GM19463 (cell line): Measurements from ENCODE around the gene TRPM1.

Experiments used
- ATAC-seq: cut with Tn5 transposase; IDR thresholded peaks from one replicate; pipeline ENCODE4 v1.9.1; 2021; ENCODE audit warnings: mild to moderate bottlenecking, moderate library complexity; ENCODE audit not compliant: unreplicated experiment

The TRPM1 gene

DNA sequence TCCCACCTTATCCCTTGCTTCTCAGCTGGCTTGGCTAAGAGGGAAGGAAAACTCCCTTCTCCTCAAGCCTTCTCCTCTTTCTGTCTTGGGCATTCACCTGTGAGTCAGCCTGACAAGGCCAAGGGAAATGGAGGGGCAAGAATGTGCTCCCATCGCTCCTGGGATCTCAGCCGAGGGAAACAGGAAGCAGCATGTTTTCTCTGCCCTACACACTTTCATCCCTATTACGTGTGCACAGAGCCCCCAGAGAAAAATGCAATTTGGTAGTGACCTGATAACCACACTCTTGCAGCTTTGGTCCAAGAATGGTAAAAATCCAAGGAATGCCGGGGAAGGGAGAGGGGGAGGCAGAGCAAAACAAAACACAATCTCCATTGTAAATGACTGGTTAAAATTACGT lies 77.2 kb downstream of the TRPM1 start:
- ATAC-seq, result no peak

- no peak for ATAC-seq
Measured at GRCh38 chr15:31023841-31024240, 77.7 kb downstream of the TRPM1 start.

GRCh38 chr15:31021067-31021665 lies 80.4 kb downstream of the TRPM1 start:
- ATAC-seq, result no peak

DNA sequence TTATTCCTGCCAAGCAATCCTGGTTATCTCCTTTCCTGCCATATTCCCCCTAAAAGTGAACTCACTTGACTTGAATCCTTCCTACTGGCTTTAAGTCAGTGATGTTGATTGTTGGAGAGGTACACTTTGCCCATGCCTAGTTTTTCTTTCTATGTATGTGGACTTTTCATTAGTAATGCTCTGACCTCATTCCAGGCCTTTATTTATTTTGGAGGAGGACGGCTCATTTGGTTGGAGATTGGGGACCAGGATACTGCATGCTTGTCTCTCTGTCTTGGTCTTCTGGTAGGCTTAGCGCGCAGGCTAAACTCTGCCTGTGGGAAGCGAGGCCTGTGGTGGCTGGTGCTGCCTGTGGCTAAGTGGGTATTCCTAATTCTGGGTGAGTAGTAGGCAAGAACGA lies 81.0 kb downstream of the TRPM1 start:
- ATAC-seq, result no peak

DNA sequence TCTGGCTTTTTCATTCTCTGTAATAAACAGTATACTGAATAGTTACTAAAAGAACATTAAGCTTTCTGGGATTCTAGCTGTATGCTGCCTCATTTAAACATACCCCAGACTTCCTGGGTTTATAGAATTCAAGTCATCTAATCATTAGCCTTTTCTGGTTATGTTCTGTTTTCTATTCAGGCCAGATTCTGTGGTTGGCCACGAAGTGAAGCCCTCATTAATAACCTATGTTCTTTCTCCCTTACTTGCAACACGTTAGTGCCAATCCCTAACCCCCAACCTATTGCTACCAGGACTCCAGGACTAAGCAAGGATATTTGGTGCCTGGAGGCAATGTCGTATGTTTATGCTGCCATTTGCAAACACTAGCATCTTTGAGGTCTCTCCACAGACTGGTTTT lies 81.5 kb downstream of the TRPM1 start:
- no peak for ATAC-seq

DNA sequence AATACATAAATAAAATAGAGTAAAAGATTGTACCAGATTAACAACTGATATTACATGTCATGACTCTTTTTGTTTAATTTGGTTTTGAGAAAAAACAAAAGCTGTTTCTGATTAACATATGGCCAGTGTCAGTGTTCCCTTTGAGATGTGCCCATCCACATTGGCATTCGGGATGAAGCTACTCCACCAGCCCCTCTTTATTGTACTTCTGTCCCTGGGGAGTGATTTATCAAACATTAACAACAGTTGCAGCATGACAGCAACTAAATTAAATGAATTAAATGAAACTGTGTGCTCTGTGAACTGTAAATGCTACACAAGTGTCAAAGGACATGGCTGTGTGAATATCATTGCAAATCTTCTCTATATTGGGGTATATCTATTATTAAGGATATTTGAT lies 84.2 kb downstream of the TRPM1 start:
- ATAC-seq, result no peak

DNA sequence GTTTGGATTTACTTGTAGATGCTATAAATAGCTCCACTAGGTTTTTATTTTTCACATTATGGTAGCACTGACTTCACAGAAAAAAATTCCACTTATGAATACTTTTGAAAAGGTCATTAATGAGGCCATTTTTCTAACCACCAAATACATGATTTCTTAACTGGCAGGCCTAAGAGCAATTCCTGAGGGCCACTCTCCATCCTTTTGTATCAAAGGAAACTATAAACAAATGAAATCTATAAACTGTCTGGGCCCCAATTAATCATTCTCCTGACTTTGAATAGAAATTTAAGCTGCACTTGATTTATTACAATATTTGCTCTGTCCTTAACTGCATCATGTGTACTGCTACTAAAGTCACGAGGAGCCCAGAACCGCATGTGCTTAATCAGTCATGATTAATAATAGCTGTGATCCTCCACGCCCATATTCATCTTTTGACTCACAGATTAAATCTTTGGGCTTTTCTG lies 85.0 kb downstream of the TRPM1 start:
- no peak for ATAC-seq

DNA sequence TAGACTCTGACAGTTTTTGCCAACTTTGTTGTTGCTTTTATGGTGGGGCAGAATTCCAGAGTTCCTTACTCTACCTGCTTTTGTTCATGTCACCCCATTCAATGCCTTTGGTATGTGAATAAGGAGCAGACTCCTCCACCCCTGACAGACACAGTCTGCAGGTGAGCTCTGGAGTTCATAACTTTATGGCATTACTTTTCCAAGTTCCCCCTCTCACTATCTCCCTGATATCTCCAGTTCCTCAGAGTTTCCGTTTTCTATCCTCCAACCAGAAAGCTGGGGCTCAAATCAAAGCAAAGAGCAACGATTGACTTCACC lies 87.0 kb downstream of the TRPM1 start:
- ATAC-seq, result no peak

DNA sequence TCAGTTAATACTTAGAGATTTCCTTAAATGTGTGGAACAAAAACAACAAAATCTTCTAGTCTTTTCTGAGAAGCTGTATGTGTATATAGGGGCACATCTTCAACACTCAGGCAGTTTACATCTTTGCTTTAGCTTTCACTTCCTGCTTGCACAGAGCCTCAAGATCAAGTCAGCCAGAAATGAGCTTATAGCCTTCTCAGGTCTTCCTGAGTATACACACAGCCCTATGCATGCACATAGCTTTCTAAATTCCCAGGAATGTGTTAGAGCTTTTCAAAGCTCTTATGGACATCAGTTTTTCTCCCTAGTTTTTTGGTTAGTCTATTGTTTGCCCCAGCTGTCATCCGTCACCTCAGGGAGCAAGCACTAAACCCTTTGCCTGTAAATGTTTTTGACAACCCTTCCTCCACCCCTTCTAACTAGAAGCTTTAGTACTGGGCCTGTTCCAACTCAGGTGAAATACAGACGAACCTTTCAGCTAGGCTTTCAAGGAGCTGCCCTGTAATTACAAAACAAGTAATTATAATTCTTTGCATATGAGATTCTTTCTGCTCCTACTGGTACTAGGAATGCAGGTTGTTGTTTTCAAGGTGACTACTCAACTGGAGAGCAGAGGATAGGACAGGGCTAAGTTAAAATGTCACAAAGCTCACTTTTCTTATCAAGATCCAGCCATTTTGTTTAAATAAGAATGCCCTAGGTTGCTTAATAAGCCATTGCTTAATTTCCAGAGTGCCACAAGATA lies 87.5 kb downstream of the TRPM1 start:
- ATAC-seq, result no peak

DNA sequence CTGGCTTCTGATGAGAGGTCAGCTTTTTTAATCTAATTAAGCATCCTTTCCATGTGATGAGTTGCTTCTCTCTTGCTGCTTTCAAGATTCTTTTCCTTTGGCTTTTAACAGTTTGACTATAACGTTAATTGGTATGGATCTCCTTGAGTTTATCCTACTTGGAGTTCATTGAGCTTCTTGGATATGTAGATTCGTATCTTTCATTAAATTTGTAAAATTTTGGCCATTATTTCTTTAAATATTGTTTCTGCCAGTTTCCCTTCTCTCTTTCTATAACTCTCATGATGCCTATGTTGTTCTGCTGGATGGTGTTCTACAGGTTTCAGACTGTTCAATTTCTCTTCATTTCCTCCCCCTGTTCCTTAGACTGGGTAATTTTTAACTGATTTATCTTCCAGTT lies 89.1 kb downstream of the TRPM1 start:
- no peak for ATAC-seq

GRCh38 chr15:31010036-31010435 lies 91.5 kb downstream of the TRPM1 start:
- ATAC-seq, result no peak

GRCh38 chr15:31005660-31006059 lies 95.9 kb downstream of the TRPM1 start:
- ATAC-seq, result no peak

- ATAC-seq, result peak; percentile 91
Measured at GRCh38 chr15:31004220-31004733, 97.2 kb downstream of the TRPM1 start.

DNA sequence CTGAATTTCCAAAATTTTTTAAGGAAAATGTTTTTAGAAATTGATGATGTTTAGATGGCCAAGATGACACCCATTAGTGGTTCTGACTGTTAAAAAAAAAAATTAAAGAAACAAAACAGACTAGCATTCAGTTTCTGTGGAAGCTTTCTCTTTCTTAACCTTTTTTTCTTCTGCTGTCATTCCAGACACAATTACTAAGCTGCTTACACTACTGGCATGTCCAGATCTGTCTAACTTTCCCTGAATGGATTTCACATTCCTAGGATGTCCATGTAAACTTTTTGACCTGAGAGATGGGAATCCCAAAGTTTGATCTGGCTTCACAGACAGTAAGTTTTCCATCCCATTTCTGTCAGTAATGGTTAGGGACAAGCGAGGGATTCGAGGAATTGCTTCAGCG lies 99.8 kb downstream of the TRPM1 start:
- ATAC-seq, result no peak

GRCh38 chr15:30999729-31000128 lies 101.8 kb downstream of the TRPM1 start:
- ATAC-seq, result no peak

GRCh38 chr15:30997270-30997669 lies 104.3 kb downstream of the TRPM1 start:
- no peak for ATAC-seq

DNA sequence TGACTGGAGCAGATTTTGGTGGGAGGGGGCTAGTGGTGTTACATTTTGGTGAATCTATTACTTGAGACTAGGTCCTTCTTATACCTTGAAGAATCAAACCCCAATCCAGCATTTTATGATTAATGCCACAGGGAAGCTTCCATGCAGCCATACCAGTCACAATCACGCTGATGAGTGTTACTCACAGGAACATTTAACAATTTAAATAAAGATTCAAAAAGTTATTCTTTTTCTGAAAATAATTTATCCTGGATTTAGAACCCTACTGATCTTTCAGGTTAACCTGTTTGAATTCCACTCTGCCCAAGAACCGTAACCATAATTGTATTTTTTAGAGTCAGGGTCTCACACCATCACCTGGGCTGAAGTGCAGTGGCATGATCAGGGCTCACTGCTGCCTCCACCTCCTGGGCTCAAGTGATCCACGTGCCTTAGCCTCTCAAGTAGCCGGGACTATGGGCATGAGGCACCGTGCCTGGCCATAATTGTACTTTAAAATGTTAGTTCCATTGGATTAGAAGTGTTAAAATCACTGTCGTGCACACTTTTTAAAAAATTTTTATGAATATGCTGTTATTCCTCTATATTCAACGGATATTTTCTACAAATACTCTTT lies 109.2 kb downstream of the TRPM1 start:
- ATAC-seq, result no peak

DNA sequence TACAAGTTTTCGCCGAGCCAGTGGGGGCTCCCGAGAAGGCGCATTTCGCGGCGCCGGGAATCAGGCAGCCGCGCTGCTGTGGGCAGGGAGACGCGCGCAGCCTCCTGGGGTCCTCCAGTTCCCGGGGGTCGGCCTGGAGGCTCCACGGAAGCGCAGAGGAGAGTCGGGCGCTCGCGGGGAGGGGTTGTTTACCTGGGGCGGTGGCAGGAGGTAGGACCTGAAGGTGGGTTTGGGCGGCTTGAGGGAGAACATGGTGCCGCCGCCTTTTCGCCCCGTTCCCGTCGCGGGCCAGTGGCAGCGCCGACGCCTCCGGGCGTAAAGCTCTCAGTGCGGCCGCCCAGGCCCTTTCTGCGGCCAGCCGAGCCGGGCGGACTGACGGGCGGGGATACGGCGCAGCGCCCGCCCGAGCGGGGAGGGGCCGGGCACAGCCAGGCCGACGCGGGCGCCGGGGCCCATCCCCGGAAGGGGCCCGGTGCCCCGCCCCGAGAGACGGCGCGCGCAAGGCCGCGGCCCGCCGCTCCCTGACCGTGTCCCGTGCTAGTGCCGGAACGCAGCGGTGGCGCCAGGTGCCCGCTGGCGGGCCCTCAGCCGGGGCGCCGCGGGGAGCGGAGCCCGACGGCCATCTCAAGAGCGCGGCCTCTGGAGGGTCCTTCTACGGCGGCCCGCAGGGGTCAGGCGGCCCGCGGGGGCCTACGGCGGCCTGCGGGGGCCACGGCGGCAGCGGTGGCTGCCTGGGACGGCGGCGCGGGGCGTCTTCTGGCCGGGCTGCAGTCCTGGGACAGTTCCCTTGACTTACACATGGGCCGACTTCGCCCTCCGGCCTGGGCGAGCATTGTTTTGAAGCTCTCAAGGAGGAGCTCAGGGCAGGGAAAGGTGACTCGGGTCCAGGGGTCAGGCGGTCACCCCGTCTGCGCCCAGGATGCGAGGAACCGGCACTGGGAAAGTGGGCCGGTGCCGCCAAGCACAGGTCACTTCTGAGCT lies 110.0 kb downstream of the TRPM1 start, which contains the start of gene MTMR10:
MTMR10 (minus strand) TSS at position 374 of the 981 bp plus-strand sequence; CDS start at position 252, 122 bp downstream.
- peak; percentile 91 for ATAC-seq

- no peak for ATAC-seq
Measured at GRCh38 chr15:30990446-30991254, 110.9 kb downstream of the TRPM1 start.

DNA sequence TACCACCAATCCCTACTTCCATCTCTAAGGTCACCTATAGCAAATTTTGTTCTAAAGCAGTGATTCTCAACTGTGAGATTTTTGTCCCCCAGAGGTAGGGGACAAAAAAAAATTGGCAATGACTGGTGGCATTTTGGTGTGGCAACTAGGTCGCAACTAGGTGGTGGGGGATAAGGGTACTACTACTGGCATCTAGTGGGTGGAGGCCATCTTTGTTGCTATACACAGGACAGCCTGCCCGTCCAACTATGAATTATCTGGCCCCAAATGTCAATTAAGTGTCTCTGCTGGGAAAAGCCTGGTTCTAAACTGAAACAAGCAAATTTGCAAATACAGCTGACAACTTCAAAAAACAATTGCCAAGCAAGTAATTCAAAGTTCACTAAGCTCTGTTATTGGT lies 111.5 kb downstream of the TRPM1 start:
- ATAC-seq, result no peak
